Measurements from ENCODE around the gene COPE. TPM values are rescaled to one million over a fixed set of nuclear protein-coding genes. Genes with fewer than 3 reads are reported as not detected.

The COPE gene
- total RNA-seq, 1 donor from 2014 or later, result 140 TPM

- intact Hi-C loops (cut with micrococcal nuclease), result no loop called here
- DNase-seq (no peak), ATAC-seq (no peak)
Observed at GRCh38 chr19:18858906-18859646, 60.1 kb downstream of the COPE start.

GRCh38 chr19:18857223-18857622 is 62.0 kb downstream of the COPE start:
- ATAC-seq (no peak), DNase-seq (no peak)
- intact Hi-C loops (cut with micrococcal nuclease), result no loop called here

- intact Hi-C loops (cut with micrococcal nuclease), result no loop called here
- ATAC-seq (no peak), DNase-seq (no peak)
Observed at GRCh38 chr19:18856385-18857126, 62.6 kb downstream of the COPE start.

GRCh38 chr19:18855647-18856384 is 63.4 kb downstream of the COPE start:
- no peak for ATAC-seq
- intact Hi-C loops (cut with micrococcal nuclease), result no loop called here
- no peak for DNase-seq

- DNase-seq (no peak), ATAC-seq (no peak)
- intact Hi-C loops (cut with micrococcal nuclease), result no loop called here
Observed at GRCh38 chr19:18854982-18855381, 64.2 kb downstream of the COPE start.

GRCh38 chr19:18853755-18854427 is 65.3 kb downstream of the COPE start:
- DNase-seq (no peak), ATAC-seq (no peak)
- intact Hi-C loops (cut with micrococcal nuclease), result no loop called here

- ATAC-seq, result no peak
- DNase-seq, result peak; percentile 16
- intact Hi-C loops (cut with micrococcal nuclease), result no loop called here
Observed at GRCh38 chr19:18852648-18853047, 66.5 kb downstream of the COPE start.

GRCh38 chr19:18851673-18852325 is 67.4 kb downstream of the COPE start:
- intact Hi-C loops (cut with micrococcal nuclease), result no loop called here
- DNase-seq, result no peak
- no peak for ATAC-seq

GRCh38 chr19:18850471-18851375 is 68.5 kb downstream of the COPE start:
- intact Hi-C loops (cut with micrococcal nuclease), result no loop called here
- DNase-seq (no peak), ATAC-seq (no peak)

- no peak for ATAC-seq
- peak; percentile 20 for DNase-seq
- intact Hi-C loops (cut with micrococcal nuclease), result loop anchor here (10.0 kb wide), 1 partner anchor 255 kb away; no protein-coding TSS in a partner anchor
Observed at GRCh38 chr19:18849838-18850400, 69.3 kb downstream of the COPE start.

Other genes starting within 250 kb of the COPE start
- 10.3 TPM for gene CRTC1, start 235.7 kb downstream of the COPE start, total RNA-seq
- gene COMP, start 128.1 kb downstream of the COPE start, total RNA-seq, result not detected
- gene UPF1, start 87.4 kb downstream of the COPE start, total RNA-seq, result 37.3 TPM
- 0.42 TPM for gene CERS1, start 23.2 kb downstream of the COPE start, total RNA-seq
- 22.2 TPM for gene DDX49, start 328 bp upstream of the COPE start, total RNA-seq
- gene HOMER3, start 21.8 kb upstream of the COPE start, total RNA-seq, result 10.4 TPM
- 71.9 TPM for gene SUGP2, start 114.1 kb upstream of the COPE start, total RNA-seq
- gene ARMC6, start 114.2 kb upstream of the COPE start, total RNA-seq, result 12.2 TPM
- 29.5 TPM for gene SLC25A42, start 144.6 kb upstream of the COPE start, total RNA-seq
- gene TMEM161A, start 219.1 kb upstream of the COPE start, total RNA-seq, result 24.7 TPM